CD14-positive monocyte (primary cell): ENCODE measurements around the gene IKZF2. TPM values are rescaled to one million over a fixed set of nuclear protein-coding genes. Genes with fewer than 3 reads are reported as not detected.

Source experiments
- DNase-seq, 3 donors: peaks; one replicate each; pipeline ENCODE4 v3.0.0-alpha.2; 2011 to 2022
- H2AFZ ChIP-seq: 2 replicates; pipeline ENCODE4 v1.6.0; 2012; ENCODE audit warnings: mild to moderate bottlenecking, low read depth, low read length, inconsistent platforms; ENCODE audit not compliant: insufficient read depth, poor library complexity, severe bottlenecking
- H3K27ac ChIP-seq, 2 donors: 1 replicate in 1 of 2; 2 replicates in 1 of 2; pipeline ENCODE4 v1.5.1; 2012 to 2013; ENCODE audit warnings: low read length in 2 of 2, control low read depth in 1 of 2, inconsistent platforms in 1 of 2, low read depth in 1 of 2, mild to moderate bottlenecking in 1 of 2
- H3K27me3 ChIP-seq, 2 donors: one replicate each; pipeline versions ENCODE4 v1.6.0 to v1.6.1; 2011 to 2013; ENCODE audit warnings: low read length in 2 of 2; ENCODE audit not compliant: control insufficient read depth in 2 of 2, insufficient read depth in 2 of 2
- H3K36me3 ChIP-seq, 2 donors: replicated peaks in 1 of 2; 1 replicate in 1 of 2; 2 replicates in 1 of 2; pipeline versions ENCODE4 v1.5.1 to v1.6.1; 2012 to 2013; ENCODE audit warnings: low read length in 2 of 2, control low read depth in 1 of 2, inconsistent platforms in 1 of 2, mild to moderate bottlenecking in 1 of 2; ENCODE audit not compliant: insufficient read depth in 2 of 2, control insufficient read depth in 1 of 2
- H3K4me1 ChIP-seq, 2 donors: 1 replicate in 1 of 2; 2 replicates in 1 of 2; pipeline versions ENCODE4 v1.5.1 to v1.6.1; 2012 to 2013; ENCODE audit warnings: low read length in 2 of 2, control low read depth in 1 of 2, inconsistent platforms in 1 of 2, mild to moderate bottlenecking in 1 of 2, moderate library complexity in 1 of 2; ENCODE audit not compliant: insufficient read depth in 2 of 2, control insufficient read depth in 1 of 2
- H3K4me2 ChIP-seq: replicated peaks from 2 replicates; pipeline ENCODE3; 2012; ENCODE audit warnings: low read length, moderate library complexity, mild to moderate bottlenecking; ENCODE audit not compliant: poor library complexity, severe bottlenecking; ENCODE audit errors: extremely low read depth
- H3K4me3 ChIP-seq, 3 experiments: fragments of 200-600 bp in 1 of 3; sonication (generic) in 1 of 3; replicated peaks in 1 of 3; 1 replicate in 2 of 3; 2 replicates in 1 of 3; pipeline ENCODE4 v1.5.1; 2011 to 2013; ENCODE audit warnings: low read length in 3 of 3, mild to moderate bottlenecking in 3 of 3, control low read depth in 2 of 3, low read depth in 2 of 3, inconsistent platforms in 1 of 3, moderate library complexity in 1 of 3
- H3K79me2 ChIP-seq: 2 replicates; pipeline ENCODE4 v1.6.0; 2012; ENCODE audit warnings: mild to moderate bottlenecking, control low read depth, inconsistent platforms, low read length, moderate library complexity; ENCODE audit not compliant: insufficient read depth
- H3K9ac ChIP-seq: 2 replicates; pipeline ENCODE4 v1.6.0; 2017; ENCODE audit warnings: low read length, mild to moderate bottlenecking; ENCODE audit not compliant: insufficient read depth, poor library complexity, severe bottlenecking
- H3K9me3 ChIP-seq, 2 donors: replicated peaks in 1 of 2; 1 replicate in 1 of 2; 2 replicates in 1 of 2; pipeline versions ENCODE4 v1.5.1 to v1.6.1; 2012 to 2013; ENCODE audit warnings: low read length in 2 of 2, control low read depth in 1 of 2; ENCODE audit not compliant: control insufficient read depth in 1 of 2, insufficient read depth in 1 of 2
- H4K20me1 ChIP-seq: 2 replicates; pipeline ENCODE4 v1.6.0; 2012; ENCODE audit warnings: mild to moderate bottlenecking, low read length, control low read depth, moderate library complexity; ENCODE audit not compliant: insufficient read depth
- H3K27ac Mint-ChIP-seq, 7 donors: one replicate each; pipeline ENCODE4 v1.8.0; 2020; ENCODE audit warnings: mild to moderate bottlenecking in 7 of 7, mixed read lengths in 7 of 7, moderate library complexity in 6 of 7, inconsistent platforms in 2 of 7
- H3K27me3 Mint-ChIP-seq, 3 donors: one replicate each; pipeline ENCODE4 v1.8.0; 2021 to 2022; ENCODE audit warnings: low read depth in 3 of 3, mild to moderate bottlenecking in 3 of 3, mixed read lengths in 3 of 3, moderate library complexity in 3 of 3, inconsistent platforms in 1 of 3
- H3K36me3 Mint-ChIP-seq, 2 donors: one replicate each; pipeline ENCODE4 v1.8.0; 2020; ENCODE audit warnings: mixed read lengths in 2 of 2, inconsistent platforms in 1 of 2, mild to moderate bottlenecking in 1 of 2
- H3K4me1 Mint-ChIP-seq: one replicate; pipeline ENCODE4 v1.8.0; 2020; ENCODE audit warnings: mild to moderate bottlenecking, mixed read lengths
- H3K4me3 Mint-ChIP-seq, 2 donors: one replicate each; pipeline ENCODE4 v1.8.0; 2020; ENCODE audit warnings: mild to moderate bottlenecking in 2 of 2, mixed read lengths in 2 of 2, moderate library complexity in 1 of 2
- H3K9me3 Mint-ChIP-seq, 7 donors: one replicate each; pipeline ENCODE4 v1.8.0; 2020 to 2022; ENCODE audit warnings: mixed read lengths in 7 of 7, mild to moderate bottlenecking in 6 of 7, moderate library complexity in 6 of 7, inconsistent platforms in 2 of 7
- CTCF ChIP-seq: fragments of 200-600 bp; IDR thresholded peaks from one replicate; pipeline ENCODE4 v1.8.0; 2022; ENCODE audit warnings: antibody characterized with exemption, mild to moderate bottlenecking
- WGBS: methylation state at CpG from one replicate; pipeline ENCODE4 v1.1.5; 2013; ENCODE audit warnings: missing lambda C conversion rate; ENCODE audit not compliant: insufficient coverage; 5-methylcytosine and 5-hydroxymethylcytosine counted together
- intact Hi-C, 2 donors: fragments of 100-400 bp; cut with micrococcal nuclease; formaldehyde crosslinking; loops; one replicate each; pipeline versions ENCODE4 v1.15.0 to v1.15.1; 2023
- polyA plus RNA-seq, 3 donors: library from polyadenylated mRNA; depleted of rRNA in 1 of 3; unstranded in 2 of 3; stranded (reverse) in 1 of 3; fragments of 300-500 nt in 2 of 3; fragments of >200 nt in 1 of 3; fragmentation: Illumina TruSeq in 2 of 3; gene quantifications; 1 replicate in 2 of 3; 2 replicates in 1 of 3; pipeline ENCODE4 v1.2.3, GENCODE V29; 2012 to 2021

The IKZF2 gene
- polyA plus RNA-seq, 3 donors = 0.10 to 0.12 (median 0.11) TPM

DNA sequence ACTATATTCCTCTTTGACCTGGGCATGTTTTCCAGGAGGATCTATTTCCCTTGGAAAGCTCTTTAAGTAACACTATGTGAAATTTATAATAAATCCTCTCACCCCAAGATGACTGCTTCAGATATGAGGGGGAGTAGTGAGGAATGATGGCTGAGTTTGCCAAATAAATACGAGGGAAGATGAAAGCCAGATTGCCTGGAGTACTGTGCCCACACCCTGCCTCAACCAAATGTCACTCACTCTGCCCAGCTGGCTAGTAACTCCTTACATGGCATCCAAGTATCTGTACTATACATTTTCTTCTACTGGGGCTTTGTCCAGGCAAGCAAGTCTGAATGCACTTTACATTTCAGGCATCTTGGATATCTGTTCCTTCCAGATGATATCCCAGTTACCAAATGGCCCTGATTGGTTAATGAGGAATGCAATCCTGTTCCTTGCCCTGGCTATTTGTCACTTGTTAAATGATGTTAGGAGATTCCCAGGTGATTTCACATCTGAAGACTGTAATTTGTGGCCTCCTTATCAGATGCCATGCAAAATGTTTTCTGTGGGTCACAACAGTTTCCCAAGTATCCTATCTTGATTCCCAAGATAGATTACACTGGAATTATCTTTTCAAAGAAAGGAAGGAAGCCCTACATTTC lies 191.8 kb downstream of the IKZF2 start:
- Histone ChIP-seq H3K9me3 (no peaks in the 10 kb centered on the region), H3K4me3 (no peak overlapping the region), H3K4me1 (no peaks in the 10 kb centered on the region), H3K79me2 (no peaks in the 10 kb centered on the region), H3K27me3 (no peaks in the 10 kb centered on the region), H4K20me1 (no peaks in the 10 kb centered on the region), H3K9ac (no peak overlapping the region), H2AFZ (no peak overlapping the region), H3K27ac (no peak overlapping the region), H3K4me2 (no peak overlapping the region), H3K36me3 (no peaks in the 10 kb centered on the region)
- no peak overlapping the region for H3K27ac Mint-ChIP-seq
- intact Hi-C loops = no loop called here
- H3K4me3 Mint-ChIP-seq = no peak overlapping the region
- peaks cover 0 to 1% (median 0%) of the 10 kb centered on the region in 7 donors for H3K9me3 Mint-ChIP-seq
- no peaks in the 10 kb centered on the region for H3K36me3 Mint-ChIP-seq
- no CpG with 5 or more reads among the region's 1 CpG for WGBS
- no peak for TF ChIP-seq CTCF
- H3K4me1 Mint-ChIP-seq = peaks cover 2% of the 10 kb centered on the region
- H3K27me3 Mint-ChIP-seq = no peaks in the 10 kb centered on the region
- no peak for DNase-seq

GRCh38 chr2:212958757-212959295 lies 192.6 kb downstream of the IKZF2 start:
- Histone ChIP-seq H3K9me3 (no peaks in the 10 kb centered on the region), H3K36me3 (no peaks in the 10 kb centered on the region), H4K20me1 (no peaks in the 10 kb centered on the region), H2AFZ (no peak overlapping the region), H3K9ac (no peak overlapping the region), H3K4me1 (no peaks in the 10 kb centered on the region), H3K27ac (no peak overlapping the region), H3K27me3 (no peaks in the 10 kb centered on the region), H3K4me3 (no peak overlapping the region), H3K4me2 (no peak overlapping the region), H3K79me2 (no peaks in the 10 kb centered on the region)
- H3K9me3 Mint-ChIP-seq = peaks cover 0 to 1% (median 0%) of the 10 kb centered on the region in 7 donors
- no peak overlapping the region for H3K4me3 Mint-ChIP-seq
- no peak overlapping the region for H3K27ac Mint-ChIP-seq
- intact Hi-C loops = no loop called here
- 0% methylated on average over 1 of the region's 7 CpGs for WGBS
- no peaks in the 10 kb centered on the region for H3K36me3 Mint-ChIP-seq
- no peak for TF ChIP-seq CTCF
- peaks cover 2% of the 10 kb centered on the region for H3K4me1 Mint-ChIP-seq
- no peak for DNase-seq
- H3K27me3 Mint-ChIP-seq = no peaks in the 10 kb centered on the region
